ENCODE measurements around the gene RAPGEF2. TPM values are rescaled to one million over a fixed set of nuclear protein-coding genes. Genes with fewer than 3 reads are reported as not detected.

RAPGEF2 gene
- total and polyA plus RNA-seq, 2 experiments from 2014 or later: 10.2 to 63.1 TPM

- H3K4me1 Mint-ChIP-seq: peaks cover 45% of the 10 kb centered on the region
- peak overlapping the region; percentile 69; the same call in 1 of the 2 replicates for H3K27ac Mint-ChIP-seq
- no peaks in the 10 kb centered on the region for H3K36me3 Mint-ChIP-seq (ENCODE audit: low read depth)
Observed at GRCh38 chr4:159199826-159200225, 96.9 kb downstream of the RAPGEF2 start.

More at GRCh38 chr4:159199826-159200225, 96.9 kb downstream of the RAPGEF2 start:
- Histone ChIP-seq H3K9me2 (ENCODE audit: insufficient read depth) (no peaks in the 10 kb centered on the region), H3K79me2 (replicated peaks; ENCODE audit: insufficient read depth) (peaks cover 29% of the 10 kb centered on the region), H2AFZ (no peak overlapping the region), H3K4me2 (no peak overlapping the region), H3F3A (replicated peaks; ENCODE audit: low read depth) (no peaks in the 10 kb centered on the region), H4K20me1 (replicated peaks; ENCODE audit: insufficient read depth) (no peaks in the 10 kb centered on the region; the same call in 1 of the 2 replicates), H3K4me3 (no peak overlapping the region), H3K36me3 (ENCODE audit: insufficient read depth) (no peaks in the 10 kb centered on the region), H3K4me1 (ENCODE audit: insufficient read depth) (peaks cover 42% of the 10 kb centered on the region), H3K27ac (ENCODE audit: low read depth) (no peak overlapping the region), H3K27me3 (ENCODE audit: insufficient read depth) (no peaks in the 10 kb centered on the region)
- DNase-seq (ENCODE audit: low spot score) (no peak), ATAC-seq (no peak)
- no peaks in the 10 kb centered on the region for H3K9me3 Mint-ChIP-seq
- TF ChIP-seq NANOG (IDR thresholded peaks at IDR 0.05; ENCODE audit: borderline replicate concordance) (no peak), EZH2phosphoT487 (IDR thresholded peaks at IDR 0.05; ENCODE audit: unreplicated experiment) (no peak), CREB1 (CRISPR knock-in tag; IDR thresholded peaks at IDR 0.05; ENCODE audit: low read depth) (no peak), ZNF331 (CRISPR knock-in tag; IDR thresholded peaks at IDR 0.05; ENCODE audit: low read depth) (no peak), REST (IDR thresholded peaks at IDR 0.05; ENCODE audit: unreplicated experiment) (no peak), JUNB (IDR thresholded peaks at IDR 0.05; ENCODE audit: unreplicated experiment) (no peak), STAT1 (IDR thresholded peaks at IDR 0.05; ENCODE audit: unreplicated experiment) (no peak), ZNF462 (CRISPR knock-in tag; IDR thresholded peaks at IDR 0.05) (no peak), ETS1 (IDR thresholded peaks at IDR 0.05) (no peak), ZNF114 (CRISPR knock-in tag; IDR thresholded peaks at IDR 0.05) (no peak), CTCF (conservative IDR thresholded peaks at IDR 0.05; ENCODE audit: low read depth in 2 of 2) (no peak), POLR2AphosphoS5 (IDR thresholded peaks at IDR 0.05; ENCODE audit: low read depth) (no peak), EZH2 (IDR thresholded peaks at IDR 0.05; ENCODE audit: low read depth, unreplicated experiment) (no peak)
- no peak overlapping the region for H3K4me3 Mint-ChIP-seq
- H3K27me3 Mint-ChIP-seq (ENCODE audit: insufficient read depth, low read depth, poor library complexity): peaks cover 5% of the 10 kb centered on the region
